NCI-H187 treated with DMSO at 0.1 percent for 48 hours (cell line): ENCODE data around the gene GPR62.

Source experiments
- DNase-seq: peaks from one replicate; lab custom pipeline; 2025; lab: John Stamatoyannopoulos, UW

Gene GPR62

GRCh38 chr3:51955893-51956770, 951 bp downstream of the GPR62 start:
- no peak for DNase-seq

GRCh38 chr3:51957520-51958205, 2.5 kb downstream of the GPR62 start:
- no peak for DNase-seq

GRCh38 chr3:51958603-51959521, 3.7 kb downstream of the GPR62 start:
- no peak for DNase-seq

- no peak for DNase-seq
Measured at GRCh38 chr3:51959651-51960050, 4.5 kb downstream of the GPR62 start.

- no peak for DNase-seq
Measured at GRCh38 chr3:51960386-51960785, 5.2 kb downstream of the GPR62 start.

- DNase-seq = no peak
Measured at GRCh38 chr3:51961011-51961410, 5.8 kb downstream of the GPR62 start.

- DNase-seq = no peak
Measured at GRCh38 chr3:51961602-51962569, 6.7 kb downstream of the GPR62 start.

GRCh38 chr3:51962854-51963530, 7.8 kb downstream of the GPR62 start:
- no peak for DNase-seq

GRCh38 chr3:51963951-51964451, 8.8 kb downstream of the GPR62 start:
- no peak for DNase-seq

GRCh38 chr3:51964521-51964920, 9.3 kb downstream of the GPR62 start:
- DNase-seq = no peak

GRCh38 chr3:51966016-51966415, 10.8 kb downstream of the GPR62 start:
- no peak for DNase-seq

- DNase-seq = no peak
Measured at GRCh38 chr3:51966486-51966885, 11.3 kb downstream of the GPR62 start.

- no peak for DNase-seq
Measured at GRCh38 chr3:51966922-51967383, 11.8 kb downstream of the GPR62 start.

GRCh38 chr3:51967384-51968169, 12.4 kb downstream of the GPR62 start, which contains the start of gene PCBP4:
TSS of gene PCBP4 (minus strand) at chr3:51967454. CDS start at chr3:51961240, 6,214 bp downstream.
- no peak for DNase-seq

- DNase-seq = no peak
Measured at GRCh38 chr3:51968170-51968775, 13.1 kb downstream of the GPR62 start.

GRCh38 chr3:51968883-51969678, 13.9 kb downstream of the GPR62 start:
- no peak for DNase-seq

- no peak for DNase-seq
Measured at GRCh38 chr3:51969841-51970240, 14.7 kb downstream of the GPR62 start.
